DMS79 treated with DMSO at 0.1 percent for 48 hours (cell line): ENCODE measurements around the gene MBLAC1.
A peak's percentile ranks its signal among the peaks of the same experiment; 100 is the strongest.
"Not testable (repeated sequence)": the region's sequence is repeated elsewhere in the genome, so short reads cannot be mapped to it uniquely, and the experiment has no call there.

Source experiments
- DNase-seq: peaks from one replicate; lab custom pipeline; 2025; lab: John Stamatoyannopoulos, UW

The MBLAC1 gene

GRCh38 chr7:100124301-100125230, 2.2 kb upstream of the MBLAC1 start:
- no peak for DNase-seq

- no peak for DNase-seq
Measured at GRCh38 chr7:100126239-100126930, 382 bp upstream of the MBLAC1 start.

GRCh38 chr7:100127866-100128636, 1.3 kb downstream of the MBLAC1 start:
- peak; percentile 62 for DNase-seq

GRCh38 chr7:100128637-100128963, 1.8 kb downstream of the MBLAC1 start:
- no peak for DNase-seq

GRCh38 chr7:100130220-100130607, 3.4 kb downstream of the MBLAC1 start:
- DNase-seq = not testable (repeated sequence)

- DNase-seq = peak; percentile 60
Measured at GRCh38 chr7:100130608-100131453, 4.1 kb downstream of the MBLAC1 start.

- DNase-seq = no peak
Measured at GRCh38 chr7:100132126-100132525, 5.4 kb downstream of the MBLAC1 start.

GRCh38 chr7:100132697-100133151, 6.0 kb downstream of the MBLAC1 start:
- DNase-seq = peak; percentile 11

GRCh38 chr7:100137851-100138760, 11.3 kb downstream of the MBLAC1 start:
- DNase-seq = no peak

- DNase-seq = no peak
Measured at GRCh38 chr7:100141555-100141949, 14.8 kb downstream of the MBLAC1 start.

GRCh38 chr7:100142461-100142860, 15.7 kb downstream of the MBLAC1 start:
- no peak for DNase-seq

- not testable (repeated sequence) for DNase-seq
Measured at GRCh38 chr7:100146350-100146749, 19.6 kb downstream of the MBLAC1 start.

- no peak for DNase-seq
Measured at GRCh38 chr7:100147278-100147677, 20.5 kb downstream of the MBLAC1 start.

GRCh38 chr7:100148225-100148558, 21.4 kb downstream of the MBLAC1 start:
- DNase-seq = no peak

- DNase-seq = peak; percentile 99
Measured at GRCh38 chr7:100148559-100149328, 22.0 kb downstream of the MBLAC1 start, which contains the start of gene LAMTOR4. Gene LAMTOR4 (plus strand): TSS chr7:100148918. CDS start chr7:100148973, 55 bp downstream.

- DNase-seq = no peak
Measured at GRCh38 chr7:100152404-100152803, 25.6 kb downstream of the MBLAC1 start.

GRCh38 chr7:100152937-100153666, 26.3 kb downstream of the MBLAC1 start:
- DNase-seq = no peak

- no peak for DNase-seq
Measured at GRCh38 chr7:100153708-100154535, 27.2 kb downstream of the MBLAC1 start.
